Activated CD4-positive, alpha-beta T cell treated with anti-CD3 and anti-CD28 coated beads, Interleukin-2, amount 10 ng/mL, durations not matched to agents 24 days and 14 days (primary cell): ENCODE data around the gene SASH1. TPM values are rescaled to one million over a fixed set of nuclear protein-coding genes. Genes with fewer than 3 reads are reported as not detected.

ENCODE experiments used
- DNase-seq: peaks from one replicate; pipeline ENCODE4 v3.0.0; 2022
- H3K27ac Mint-ChIP-seq: one replicate; pipeline ENCODE4 v1.8.0; 2022; ENCODE audit warnings: mild to moderate bottlenecking, mixed read lengths
- H3K27me3 Mint-ChIP-seq: one replicate; pipeline ENCODE4 v1.8.0; 2022; ENCODE audit warnings: mixed read lengths
- H3K36me3 Mint-ChIP-seq: one replicate; pipeline ENCODE4 v1.8.0; 2022; ENCODE audit warnings: low read depth, mild to moderate bottlenecking, mixed read lengths
- H3K4me1 Mint-ChIP-seq: one replicate; pipeline ENCODE4 v1.8.0; 2021; ENCODE audit warnings: mixed read lengths
- H3K4me3 Mint-ChIP-seq: one replicate; pipeline ENCODE4 v1.8.0; 2022; ENCODE audit warnings: mild to moderate bottlenecking, moderate library complexity, mixed read lengths
- H3K9me3 Mint-ChIP-seq: one replicate; pipeline ENCODE4 v1.8.0; 2021; ENCODE audit warnings: mixed read lengths
- intact Hi-C: fragments of 100-400 bp; cut with micrococcal nuclease; formaldehyde crosslinking; loops from one replicate; pipeline ENCODE4 v1.15.1; 2023
- total RNA-seq: library from RNA; stranded (reverse); gene quantifications from 2 replicates; pipeline ENCODE4 v1.2.3, GENCODE V29; 2022

SASH1 gene
- total RNA-seq: 0.44 and 0.66 TPM in 2 replicates

DNA sequence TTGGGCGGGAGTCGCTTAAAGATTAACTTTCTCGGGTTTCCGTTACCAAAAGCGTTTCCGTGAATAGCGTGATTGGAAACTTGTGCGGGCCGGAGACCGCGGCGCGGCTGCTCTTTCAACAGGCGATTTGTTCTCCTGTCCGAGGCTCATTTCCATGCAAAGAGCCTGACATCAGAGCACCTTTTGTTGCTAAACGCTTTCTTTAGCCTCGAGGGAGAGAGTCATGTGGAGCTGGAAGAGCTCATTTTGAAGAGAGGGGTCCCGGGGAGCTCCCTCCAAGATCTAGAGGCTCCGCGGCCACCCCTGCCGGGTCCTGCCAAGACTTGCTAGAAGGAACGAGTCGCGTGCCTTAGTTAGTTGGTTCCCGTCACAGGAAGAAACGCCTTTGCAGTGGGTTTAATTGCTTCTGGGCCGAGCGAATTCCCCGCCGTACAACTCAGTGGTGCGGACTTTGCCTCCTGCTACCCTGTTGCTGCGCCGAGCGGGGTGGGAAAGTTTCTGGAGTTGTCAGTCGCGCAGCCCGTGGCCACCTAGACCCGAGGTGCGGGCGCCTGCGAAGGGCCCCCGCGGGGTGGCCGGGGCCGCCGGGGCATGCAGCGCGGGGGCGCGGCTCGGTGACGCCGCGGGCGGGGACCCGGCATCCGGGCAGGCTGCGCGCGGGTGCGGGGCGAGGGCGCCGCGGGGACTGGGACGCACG lies at the start of gene SASH1:
TSS of gene SASH1 (plus strand) at position 489 of the 697 bp plus-strand sequence. CDS start 230 bp downstream, outside the sequence.
- H3K36me3 Mint-ChIP-seq: peaks cover 2% of the 10 kb centered on the region
- peak within 1 kb of the TSS; percentile 16 for H3K27ac Mint-ChIP-seq
- peak; percentile 72 for DNase-seq
- peak within 1 kb of the TSS; percentile 83 for H3K4me3 Mint-ChIP-seq
- H3K4me1 Mint-ChIP-seq: peaks cover 12% of the 10 kb centered on the region
- intact Hi-C loops: loop anchor here (10.0 kb wide), 2 partner anchors 122 to 138 kb away; no protein-coding TSS in a partner anchor
- no peaks in the 10 kb centered on the region for H3K9me3 Mint-ChIP-seq
- peaks cover 48% of the 10 kb centered on the region for H3K27me3 Mint-ChIP-seq

DNA sequence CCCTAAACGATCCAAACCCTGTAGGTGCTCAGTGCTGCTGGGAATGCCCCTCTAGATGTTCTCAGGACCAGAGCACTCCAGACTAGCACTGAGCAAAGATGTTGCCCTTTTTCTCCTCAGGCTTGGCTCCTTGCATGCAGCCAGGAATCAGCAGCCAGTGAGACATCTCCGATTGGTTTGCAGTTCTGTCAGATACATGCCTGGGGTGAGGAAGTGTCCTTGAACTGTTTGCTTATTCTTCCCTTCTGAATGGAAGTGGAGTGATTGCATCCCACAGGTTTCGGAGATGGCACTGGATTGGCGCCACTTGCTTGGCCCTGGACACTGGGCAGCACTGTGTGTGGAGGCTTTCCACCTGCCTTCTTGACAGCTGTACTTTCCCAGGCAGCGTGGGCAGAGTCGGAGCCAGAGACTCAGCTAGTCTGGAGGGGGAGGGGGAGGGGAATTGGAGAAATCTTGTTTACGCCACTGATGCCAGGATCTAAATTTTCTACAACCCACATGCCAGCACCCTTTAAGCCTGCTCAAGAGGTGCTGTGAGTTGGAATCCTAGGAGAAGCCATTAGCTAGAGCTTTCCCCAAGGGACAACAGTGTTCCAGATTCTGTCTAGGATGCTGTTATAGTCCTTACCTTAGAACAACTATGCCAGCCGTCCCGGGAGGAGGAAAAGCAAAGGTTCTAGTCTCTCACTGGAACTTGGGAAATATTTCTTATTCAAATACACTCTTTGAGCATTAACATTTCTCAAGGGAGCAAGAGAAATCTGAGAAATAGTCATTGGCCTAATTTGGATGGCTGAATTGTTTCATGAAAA lies 49.2 kb upstream of the SASH1 start:
- Mint-ChIP-seq H3K27me3 (no peaks in the 10 kb centered on the region), H3K4me3 (no peak overlapping the region), H3K9me3 (no peaks in the 10 kb centered on the region), H3K4me1 (no peaks in the 10 kb centered on the region), H3K36me3 (no peaks in the 10 kb centered on the region), H3K27ac (no peak overlapping the region)
- no peak for DNase-seq
- intact Hi-C loops: no loop called here

DNA sequence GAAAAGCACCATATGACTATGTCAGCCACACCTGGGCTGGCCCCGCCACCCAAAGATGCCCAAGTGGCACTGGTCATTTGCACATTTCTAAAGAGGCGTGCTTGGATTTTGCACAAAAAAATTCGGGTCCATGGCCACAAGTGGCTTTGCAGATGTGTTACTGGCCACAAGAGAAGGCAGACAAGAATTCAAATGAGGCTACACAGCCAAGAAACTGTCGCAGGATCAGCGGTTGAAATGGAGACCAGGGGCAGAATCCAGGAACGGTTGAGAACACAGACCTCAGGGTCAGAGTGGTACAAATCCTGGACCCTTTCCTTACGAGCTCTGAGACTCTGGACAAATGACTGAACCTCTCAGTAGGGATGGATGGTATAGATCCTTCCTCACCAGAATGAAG lies 48.6 kb upstream of the SASH1 start:
- no peaks in the 10 kb centered on the region for H3K27me3 Mint-ChIP-seq
- no peaks in the 10 kb centered on the region for H3K36me3 Mint-ChIP-seq
- intact Hi-C loops: no loop called here
- no peak for DNase-seq
- no peak overlapping the region for H3K27ac Mint-ChIP-seq
- no peaks in the 10 kb centered on the region for H3K4me1 Mint-ChIP-seq
- H3K9me3 Mint-ChIP-seq: no peaks in the 10 kb centered on the region
- H3K4me3 Mint-ChIP-seq: no peak overlapping the region

DNA sequence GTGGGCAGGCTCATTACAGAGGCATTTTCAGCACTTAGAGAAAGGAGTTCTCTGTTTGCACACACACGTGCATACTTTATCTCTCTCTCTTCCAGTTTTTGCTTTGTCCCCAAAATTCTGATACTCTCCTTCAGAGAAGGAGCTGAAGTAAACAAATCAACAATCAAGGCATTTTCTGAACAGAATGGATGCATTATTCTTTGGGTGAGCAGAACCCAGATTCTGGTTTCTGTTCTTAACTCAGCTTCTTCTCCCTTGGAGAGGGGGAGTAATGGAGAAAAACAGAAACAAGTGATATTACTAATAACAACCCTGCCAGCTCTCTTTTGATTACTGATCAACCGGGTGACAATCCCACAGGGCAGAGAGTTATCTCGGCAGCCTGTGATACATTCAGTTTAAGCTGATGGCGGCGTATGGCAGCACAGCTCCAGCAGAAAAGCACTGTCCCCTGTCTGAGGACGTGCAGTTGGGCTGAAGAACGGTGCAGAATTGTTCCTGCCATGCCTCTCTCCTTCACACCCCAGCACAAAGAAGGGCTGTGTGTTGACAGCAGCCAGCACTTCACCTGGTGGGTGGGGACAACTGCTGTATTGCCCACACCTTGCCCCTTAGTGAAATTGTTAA lies 47.3 kb upstream of the SASH1 start:
- no peaks in the 10 kb centered on the region for H3K9me3 Mint-ChIP-seq
- intact Hi-C loops: no loop called here
- no peaks in the 10 kb centered on the region for H3K4me1 Mint-ChIP-seq
- H3K27ac Mint-ChIP-seq: no peak overlapping the region
- no peaks in the 10 kb centered on the region for H3K36me3 Mint-ChIP-seq
- DNase-seq: no peak
- no peak overlapping the region for H3K4me3 Mint-ChIP-seq
- H3K27me3 Mint-ChIP-seq: no peaks in the 10 kb centered on the region

DNA sequence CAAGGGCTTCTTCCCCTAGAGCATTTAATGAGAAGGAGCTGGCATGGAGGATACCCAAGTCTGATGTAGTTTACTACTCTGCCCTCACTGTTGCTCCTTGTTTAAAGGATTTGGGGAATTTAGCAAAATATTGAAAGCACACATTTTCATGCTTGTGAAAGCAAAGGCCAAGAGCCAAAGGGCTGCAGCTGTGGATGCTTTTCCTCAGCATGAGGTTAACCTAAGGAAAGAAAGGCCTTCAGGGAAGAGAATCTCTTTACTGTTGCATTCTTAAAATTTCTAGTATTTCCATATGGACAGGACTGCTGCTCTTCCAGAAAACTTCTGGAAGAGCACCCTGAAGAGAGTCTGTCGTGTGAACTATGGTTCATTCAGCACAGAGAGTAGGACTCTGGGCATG lies 45.9 kb upstream of the SASH1 start:
- no peaks in the 10 kb centered on the region for H3K36me3 Mint-ChIP-seq

DNA sequence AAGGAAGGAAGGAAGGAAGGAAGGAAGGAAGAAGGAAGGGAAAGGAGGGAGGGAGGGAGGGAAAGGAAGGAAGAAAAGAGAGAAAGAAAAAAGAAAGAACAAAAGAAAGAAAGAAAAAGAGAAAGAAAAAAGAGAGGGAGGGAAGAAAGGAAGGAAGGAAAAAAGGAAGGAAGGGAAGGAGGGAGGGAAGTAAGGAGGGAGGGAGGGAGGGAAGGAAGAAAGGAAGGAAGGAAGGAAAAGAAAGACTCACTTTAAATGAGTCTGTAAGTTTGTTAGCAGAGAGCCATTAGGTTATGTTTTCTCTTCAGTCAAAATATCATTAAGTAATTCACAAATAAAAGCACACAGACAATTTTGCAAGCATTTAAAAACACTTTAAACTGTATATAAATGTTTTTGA lies 44.0 kb upstream of the SASH1 start:
- no peak overlapping the region for H3K4me3 Mint-ChIP-seq
- no peak overlapping the region for H3K27ac Mint-ChIP-seq
- intact Hi-C loops: no loop called here
- no peaks in the 10 kb centered on the region for H3K27me3 Mint-ChIP-seq
- H3K36me3 Mint-ChIP-seq: no peaks in the 10 kb centered on the region
- no peaks in the 10 kb centered on the region for H3K4me1 Mint-ChIP-seq
- no peak for DNase-seq
- H3K9me3 Mint-ChIP-seq: no peaks in the 10 kb centered on the region

More for the DNA sequence above, 45.9 kb upstream of the SASH1 start:
- intact Hi-C loops: no loop called here
- no peaks in the 10 kb centered on the region for H3K4me1 Mint-ChIP-seq
- no peak overlapping the region for H3K4me3 Mint-ChIP-seq
- no peaks in the 10 kb centered on the region for H3K27me3 Mint-ChIP-seq
- no peak for DNase-seq
- no peaks in the 10 kb centered on the region for H3K9me3 Mint-ChIP-seq
- no peak overlapping the region for H3K27ac Mint-ChIP-seq

DNA sequence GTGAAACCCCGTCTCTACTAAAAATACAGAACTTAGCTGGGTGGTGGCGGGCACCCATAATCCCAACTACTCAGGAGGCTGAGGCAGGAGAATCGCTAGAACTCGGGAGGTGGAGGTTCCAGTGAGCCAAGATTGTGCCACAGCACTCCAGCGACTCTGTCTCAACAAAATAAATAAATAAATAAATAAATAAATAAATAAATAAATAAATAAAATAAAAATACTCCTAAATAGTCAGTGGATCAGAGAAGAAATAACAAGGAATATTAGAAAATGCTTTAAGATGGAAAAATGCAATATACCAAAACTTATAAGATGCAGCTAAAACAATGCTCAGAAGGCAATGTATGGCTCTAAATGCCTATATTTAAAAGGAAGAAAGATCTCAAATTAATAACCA lies 39.0 kb upstream of the SASH1 start:
- H3K36me3 Mint-ChIP-seq: no peaks in the 10 kb centered on the region
- H3K4me3 Mint-ChIP-seq: no peak overlapping the region
- no peaks in the 10 kb centered on the region for H3K9me3 Mint-ChIP-seq
- H3K27ac Mint-ChIP-seq: no peak overlapping the region
- DNase-seq: no peak
- H3K27me3 Mint-ChIP-seq: no peaks in the 10 kb centered on the region
- H3K4me1 Mint-ChIP-seq: no peaks in the 10 kb centered on the region
- intact Hi-C loops: no loop called here

DNA sequence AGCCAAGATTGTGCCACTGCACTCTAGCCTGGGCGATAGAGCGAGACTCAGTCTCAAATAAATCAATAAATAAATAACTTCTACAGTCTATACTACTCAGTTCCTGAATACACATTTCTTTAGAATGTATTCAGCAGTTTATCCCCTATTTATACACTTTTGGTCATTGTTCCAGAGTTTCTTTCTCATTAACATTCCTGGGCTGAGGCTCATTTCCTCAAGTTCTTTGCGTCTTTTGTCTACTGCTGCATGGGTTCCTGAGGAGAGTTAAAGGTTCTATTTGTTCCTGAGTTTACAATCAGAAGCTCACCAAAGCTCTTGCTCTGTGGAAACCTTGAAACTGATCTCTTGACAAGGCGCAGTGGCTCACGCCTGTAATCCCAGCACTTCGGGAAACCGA lies 37.7 kb upstream of the SASH1 start:
- intact Hi-C loops: no loop called here
- no peak overlapping the region for H3K27ac Mint-ChIP-seq
- H3K4me1 Mint-ChIP-seq: no peaks in the 10 kb centered on the region
- no peaks in the 10 kb centered on the region for H3K27me3 Mint-ChIP-seq
- H3K9me3 Mint-ChIP-seq: no peaks in the 10 kb centered on the region
- H3K4me3 Mint-ChIP-seq: no peak overlapping the region
- no peak for DNase-seq
- no peaks in the 10 kb centered on the region for H3K36me3 Mint-ChIP-seq

DNA sequence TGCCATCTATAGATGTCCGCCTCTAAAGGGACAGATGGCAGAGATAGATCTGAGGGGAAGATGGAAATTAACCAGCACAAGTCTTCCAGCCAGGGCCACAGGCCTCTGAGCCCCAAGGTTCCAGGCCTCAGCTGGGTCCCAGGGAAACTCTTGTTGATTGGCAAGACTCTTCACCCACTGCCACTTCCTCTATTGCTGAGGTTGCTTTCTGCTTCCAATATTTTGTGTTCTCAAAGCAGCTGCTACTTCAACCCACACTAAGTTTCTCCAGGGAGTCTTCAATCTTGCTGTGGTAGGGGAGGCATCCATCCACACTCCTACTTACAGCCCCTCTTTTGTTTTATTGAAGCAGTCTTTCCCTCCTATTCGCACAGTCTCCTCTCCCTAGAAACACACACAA lies 36.4 kb upstream of the SASH1 start:
- Mint-ChIP-seq H3K4me1 (no peaks in the 10 kb centered on the region), H3K27me3 (no peaks in the 10 kb centered on the region), H3K27ac (no peak overlapping the region), H3K4me3 (no peak overlapping the region), H3K36me3 (no peaks in the 10 kb centered on the region), H3K9me3 (no peaks in the 10 kb centered on the region)
- intact Hi-C loops: no loop called here
- DNase-seq: no peak

DNA sequence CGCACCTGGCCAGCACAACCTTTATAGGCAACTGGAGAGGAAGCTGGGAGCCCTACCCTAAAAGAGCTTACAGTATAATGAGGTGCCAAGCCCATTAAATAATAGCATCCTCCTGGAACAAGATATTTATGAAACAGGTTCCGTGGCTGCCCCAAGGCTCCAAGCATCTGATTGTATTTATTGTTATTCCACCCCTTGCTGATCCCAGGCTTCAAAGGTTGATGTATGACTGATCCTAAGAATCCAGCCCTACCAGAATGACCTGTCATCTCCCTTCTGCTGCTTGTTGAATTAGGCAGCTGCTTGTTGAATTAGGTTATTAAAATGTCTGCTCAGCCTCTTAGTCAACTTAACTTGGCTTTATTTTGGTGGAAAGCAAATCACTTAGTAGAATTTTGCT lies 35.2 kb upstream of the SASH1 start:
- Mint-ChIP-seq H3K4me3 (no peak overlapping the region), H3K4me1 (no peaks in the 10 kb centered on the region), H3K9me3 (no peaks in the 10 kb centered on the region), H3K27me3 (no peaks in the 10 kb centered on the region), H3K27ac (no peak overlapping the region), H3K36me3 (no peaks in the 10 kb centered on the region)
- no peak for DNase-seq
- intact Hi-C loops: no loop called here

DNA sequence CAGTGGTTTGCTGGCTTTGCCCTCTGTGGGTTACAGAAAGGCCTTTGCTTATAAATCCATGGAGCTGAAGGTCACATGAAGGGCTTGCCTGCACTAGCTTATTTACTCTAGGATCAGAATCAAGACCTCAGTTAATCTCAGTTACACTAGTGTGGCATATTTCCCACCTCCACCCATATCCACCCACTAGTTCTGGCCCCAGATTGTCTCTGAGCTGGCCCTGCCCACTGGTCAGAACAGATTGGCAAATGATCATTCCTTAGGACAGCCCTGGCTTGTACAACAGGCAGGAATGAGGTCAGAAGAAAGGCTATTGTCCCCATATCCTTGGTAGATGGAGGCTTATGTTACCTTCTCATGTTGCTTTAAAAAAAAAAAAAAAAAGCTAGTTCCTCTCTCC lies 33.3 kb upstream of the SASH1 start:
- intact Hi-C loops: no loop called here
- H3K9me3 Mint-ChIP-seq: no peaks in the 10 kb centered on the region
- DNase-seq: no peak
- H3K27ac Mint-ChIP-seq: no peak overlapping the region
- H3K36me3 Mint-ChIP-seq: no peaks in the 10 kb centered on the region
- H3K27me3 Mint-ChIP-seq: peaks cover 3% of the 10 kb centered on the region
- H3K4me1 Mint-ChIP-seq: no peaks in the 10 kb centered on the region
- no peak overlapping the region for H3K4me3 Mint-ChIP-seq

DNA sequence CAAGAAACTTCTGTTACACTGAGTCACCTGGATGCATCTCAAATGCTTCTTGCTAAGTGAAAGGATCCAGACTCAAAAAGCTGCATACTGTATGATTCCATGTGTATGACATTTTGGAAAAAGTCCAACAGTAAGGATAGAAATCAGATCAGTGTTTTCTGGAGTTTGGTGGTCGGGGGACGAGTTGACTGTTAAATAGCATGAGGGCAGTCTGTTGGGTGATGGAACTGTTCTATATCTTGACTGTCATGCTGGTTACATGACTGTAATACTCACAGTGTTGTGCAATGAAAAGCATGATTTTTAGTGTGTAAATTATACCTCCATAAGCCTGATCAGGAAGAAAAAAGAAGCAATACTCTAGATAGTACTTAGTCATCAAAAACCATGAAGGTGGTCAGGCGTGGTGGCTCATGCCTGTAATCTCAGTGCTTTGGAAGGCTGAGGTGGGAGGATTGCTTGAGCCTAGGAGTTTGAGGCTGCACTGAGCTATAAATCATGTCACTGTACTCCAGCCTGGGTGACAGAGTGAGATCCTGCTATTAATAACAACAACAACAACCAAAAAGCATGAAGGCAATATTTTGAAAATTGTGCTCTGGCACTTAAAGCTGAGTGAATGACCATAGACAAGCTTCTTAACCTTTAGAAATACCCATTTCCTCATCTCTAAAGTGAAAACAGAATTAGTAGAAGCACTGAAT lies 30.5 kb upstream of the SASH1 start:
- Mint-ChIP-seq H3K9me3 (no peaks in the 10 kb centered on the region), H3K27ac (no peak overlapping the region), H3K27me3 (peaks cover 5% of the 10 kb centered on the region), H3K4me3 (no peak overlapping the region), H3K36me3 (no peaks in the 10 kb centered on the region), H3K4me1 (no peaks in the 10 kb centered on the region)
- intact Hi-C loops: no loop called here
- DNase-seq: no peak

DNA sequence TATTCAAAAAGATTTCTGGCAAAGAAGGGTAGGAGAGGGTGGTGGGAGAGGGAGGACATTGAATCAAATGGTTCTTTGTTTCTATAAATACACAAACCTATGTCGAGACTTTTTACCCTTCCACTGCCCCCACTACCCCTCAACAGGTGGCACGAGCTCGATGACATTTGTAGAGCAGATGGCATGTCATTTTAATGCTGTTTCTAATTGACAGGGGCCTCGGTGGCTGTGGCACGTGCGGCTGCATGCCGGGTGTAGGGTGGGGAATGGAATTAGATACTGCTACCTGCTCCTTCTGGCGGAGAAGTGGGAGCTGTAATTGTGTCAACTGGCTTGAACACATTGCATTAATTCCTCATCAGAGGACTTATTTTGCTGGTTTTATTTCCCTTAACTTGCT lies 29.1 kb upstream of the SASH1 start:
- no peak for DNase-seq
- no peaks in the 10 kb centered on the region for H3K9me3 Mint-ChIP-seq
- no peaks in the 10 kb centered on the region for H3K4me1 Mint-ChIP-seq
- H3K27ac Mint-ChIP-seq: no peak overlapping the region
- H3K36me3 Mint-ChIP-seq: no peaks in the 10 kb centered on the region
- H3K4me3 Mint-ChIP-seq: no peak overlapping the region
- peaks cover 5% of the 10 kb centered on the region for H3K27me3 Mint-ChIP-seq
- intact Hi-C loops: no loop called here

DNA sequence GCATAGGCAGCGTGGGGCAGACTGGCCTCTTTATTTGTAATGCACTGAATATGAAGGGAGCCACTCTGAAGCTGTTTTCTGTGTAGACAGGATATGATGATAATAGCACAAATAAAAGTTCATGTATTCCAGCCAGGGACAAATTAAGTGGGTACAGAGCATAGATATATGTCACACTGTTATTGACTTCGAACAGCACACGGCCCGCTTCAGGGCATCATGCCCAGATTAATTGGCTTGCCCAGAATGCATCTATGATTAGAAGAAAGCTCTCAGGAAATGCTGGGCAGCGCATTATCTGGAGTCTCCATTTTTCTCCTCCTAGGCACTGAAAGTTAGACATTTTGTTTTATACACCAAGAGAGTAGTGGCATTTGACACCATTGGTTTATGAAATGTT lies 26.3 kb upstream of the SASH1 start:
- Mint-ChIP-seq H3K27me3 (peaks cover 5% of the 10 kb centered on the region), H3K9me3 (no peaks in the 10 kb centered on the region), H3K27ac (no peak overlapping the region), H3K4me3 (no peak overlapping the region), H3K36me3 (no peaks in the 10 kb centered on the region), H3K4me1 (no peaks in the 10 kb centered on the region)
- intact Hi-C loops: no loop called here
- no peak for DNase-seq
